Measurements from ENCODE around the gene SLC37A1. TPM values are rescaled to one million over a fixed set of nuclear protein-coding genes. Genes with fewer than 3 reads are reported as not detected.

Gene SLC37A1
- total RNA-seq, 6 experiments from 2014 or later, result not detected

GRCh38 chr21:42471716-42472330 lies 41.8 kb upstream of the SLC37A1 start:
- Mint-ChIP-seq H3K9me3 (peaks cover 49% of the 10 kb centered on the region), H3K27ac (no peak overlapping the region), H3K4me1 (ENCODE audit: low read depth) (no peaks in the 10 kb centered on the region), H3K4me3 (no peak overlapping the region), H3K27me3 (ENCODE audit: insufficient read depth) (peaks cover 4% of the 10 kb centered on the region), H3K36me3 (ENCODE audit: low read depth) (peaks cover 4% of the 10 kb centered on the region; the same call in 1 of the 2 replicates)
- TF ChIP-seq, protein P1, sequence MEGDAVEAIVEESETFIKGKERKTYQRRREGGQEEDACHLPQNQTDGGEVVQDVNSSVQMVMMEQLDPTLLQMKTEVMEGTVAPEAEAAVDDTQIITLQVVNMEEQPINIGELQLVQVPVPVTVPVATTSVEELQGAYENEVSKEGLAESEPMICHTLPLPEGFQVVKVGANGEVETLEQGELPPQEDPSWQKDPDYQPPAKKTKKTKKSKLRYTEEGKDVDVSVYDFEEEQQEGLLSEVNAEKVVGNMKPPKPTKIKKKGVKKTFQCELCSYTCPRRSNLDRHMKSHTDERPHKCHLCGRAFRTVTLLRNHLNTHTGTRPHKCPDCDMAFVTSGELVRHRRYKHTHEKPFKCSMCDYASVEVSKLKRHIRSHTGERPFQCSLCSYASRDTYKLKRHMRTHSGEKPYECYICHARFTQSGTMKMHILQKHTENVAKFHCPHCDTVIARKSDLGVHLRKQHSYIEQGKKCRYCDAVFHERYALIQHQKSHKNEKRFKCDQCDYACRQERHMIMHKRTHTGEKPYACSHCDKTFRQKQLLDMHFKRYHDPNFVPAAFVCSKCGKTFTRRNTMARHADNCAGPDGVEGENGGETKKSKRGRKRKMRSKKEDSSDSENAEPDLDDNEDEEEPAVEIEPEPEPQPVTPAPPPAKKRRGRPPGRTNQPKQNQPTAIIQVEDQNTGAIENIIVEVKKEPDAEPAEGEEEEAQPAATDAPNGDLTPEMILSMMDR (IDR thresholded peaks at IDR 0.05), result no peak
- DNase-seq, result no peak

GRCh38 chr21:42472521-42472920 lies 41.1 kb upstream of the SLC37A1 start:
- 0 out of 2 replicates have a peak, but pooled peaks cover 4% of the 10 kb centered on the region for H3K36me3 Mint-ChIP-seq (ENCODE audit: low read depth)
- no peak overlapping the region for H3K4me3 Mint-ChIP-seq
- TF ChIP-seq, protein P1 (IDR thresholded peaks at IDR 0.05), result no peak
- DNase-seq, result no peak
- H3K27ac Mint-ChIP-seq, result no peak overlapping the region
- peaks cover 45% of the 10 kb centered on the region for H3K9me3 Mint-ChIP-seq
- H3K27me3 Mint-ChIP-seq (ENCODE audit: insufficient read depth), result peaks cover 1% of the 10 kb centered on the region
- no peaks in the 10 kb centered on the region for H3K4me1 Mint-ChIP-seq (ENCODE audit: low read depth)

DNA sequence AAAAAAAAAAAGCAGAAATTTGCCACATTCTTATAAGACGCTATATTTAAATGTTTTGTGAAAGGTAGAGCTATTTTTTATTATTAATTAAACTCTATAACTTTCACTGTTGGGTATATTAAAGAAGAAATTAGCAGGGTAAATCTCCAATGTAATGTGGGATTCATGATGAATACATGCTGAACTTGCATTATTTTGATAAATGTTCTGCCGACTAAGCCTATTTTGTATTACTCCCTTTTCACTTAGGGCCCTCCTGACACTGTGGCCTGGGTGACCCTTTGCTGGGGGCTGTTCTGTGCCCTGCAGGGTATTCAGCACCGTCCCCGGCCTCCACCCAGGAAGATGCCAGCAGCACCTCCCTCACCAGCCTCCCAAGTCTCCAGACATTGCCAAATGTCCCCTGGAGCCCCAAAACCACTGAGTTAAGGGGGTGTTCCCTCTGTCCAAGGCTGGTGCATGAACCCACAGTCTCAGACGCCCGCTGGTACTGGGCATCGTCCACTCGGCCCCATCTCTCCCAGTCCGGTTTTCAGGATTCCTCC lies 40.1 kb upstream of the SLC37A1 start:
- TF ChIP-seq, protein P1 (IDR thresholded peaks at IDR 0.05), result no peak
- Mint-ChIP-seq H3K27me3 (ENCODE audit: insufficient read depth) (peaks cover 1% of the 10 kb centered on the region), H3K36me3 (ENCODE audit: low read depth) (0 out of 2 replicates have a peak, but pooled peaks cover 4% of the 10 kb centered on the region), H3K9me3 (peaks cover 43% of the 10 kb centered on the region), H3K4me1 (ENCODE audit: low read depth) (no peaks in the 10 kb centered on the region), H3K27ac (no peak overlapping the region), H3K4me3 (no peak overlapping the region)
- no peak for DNase-seq

DNA sequence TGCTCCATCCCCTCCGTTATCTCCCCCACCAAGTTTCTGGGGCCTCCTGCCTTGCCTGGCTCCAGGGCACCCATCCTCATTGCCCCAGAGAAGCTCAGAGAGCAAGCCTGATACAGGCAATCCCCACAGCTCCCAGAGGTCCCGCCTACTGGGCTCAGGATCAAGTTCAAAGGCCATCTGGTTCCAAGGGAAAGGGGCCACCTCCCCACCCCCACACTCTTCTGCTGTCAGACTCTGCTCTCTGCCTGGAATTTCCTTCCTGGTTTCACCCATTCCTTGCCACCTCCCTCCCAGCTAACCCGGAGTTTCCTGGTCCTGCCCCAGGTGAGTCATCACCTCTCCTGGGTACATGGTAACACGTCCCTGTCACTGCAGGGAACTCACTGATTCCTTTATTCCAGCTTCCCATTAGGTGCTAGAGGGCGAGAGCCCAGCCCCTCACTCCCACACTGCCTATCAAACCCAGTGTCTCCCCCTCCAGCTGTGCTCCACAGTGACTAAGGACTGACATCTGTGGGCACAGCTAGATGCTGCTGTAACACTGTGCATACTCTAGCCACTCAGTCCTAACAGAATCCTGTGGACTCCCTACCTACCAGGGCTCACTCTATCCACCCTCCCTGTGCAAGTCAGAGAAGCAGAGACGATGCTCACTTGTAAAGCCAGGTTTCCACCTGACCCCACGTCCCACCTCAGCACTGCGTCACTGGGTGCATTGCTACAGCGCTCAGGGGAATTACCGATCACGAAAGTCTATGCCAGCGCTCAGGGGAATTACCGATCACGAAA lies 39.4 kb upstream of the SLC37A1 start:
- no peak for DNase-seq
- Mint-ChIP-seq H3K27ac (no peak overlapping the region), H3K36me3 (ENCODE audit: low read depth) (0 out of 2 replicates have a peak, but pooled peaks cover 4% of the 10 kb centered on the region), H3K9me3 (peaks cover 43% of the 10 kb centered on the region), H3K27me3 (ENCODE audit: insufficient read depth) (peaks cover 1% of the 10 kb centered on the region), H3K4me1 (ENCODE audit: low read depth) (no peaks in the 10 kb centered on the region), H3K4me3 (no peak overlapping the region)
- TF ChIP-seq, protein P1 (IDR thresholded peaks at IDR 0.05), result no peak

DNA sequence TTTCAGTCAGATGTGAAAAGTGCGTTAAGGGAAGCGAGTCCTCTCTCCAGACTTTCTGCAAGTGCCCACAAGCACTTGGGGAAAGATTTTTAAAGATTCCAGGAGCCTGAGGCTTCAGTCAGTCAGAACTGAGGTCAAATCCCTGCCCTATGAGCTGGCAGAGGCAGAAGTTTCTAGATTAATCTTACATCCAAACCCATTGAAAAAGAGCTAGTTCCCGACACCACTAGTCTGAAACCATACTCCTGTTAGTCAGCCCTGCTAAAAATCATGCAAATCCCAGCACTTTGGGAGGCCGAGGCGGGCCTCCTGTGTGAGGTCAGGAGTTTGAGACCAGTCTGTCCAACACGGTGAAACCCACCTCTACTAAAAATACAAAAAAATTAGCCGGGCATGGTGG lies 38.6 kb upstream of the SLC37A1 start:
- Mint-ChIP-seq H3K27ac (no peak overlapping the region), H3K9me3 (peaks cover 48% of the 10 kb centered on the region), H3K27me3 (ENCODE audit: insufficient read depth) (peaks cover 1% of the 10 kb centered on the region), H3K4me3 (no peak overlapping the region), H3K4me1 (ENCODE audit: low read depth) (no peaks in the 10 kb centered on the region), H3K36me3 (ENCODE audit: low read depth) (0 out of 2 replicates have a peak, but pooled peaks cover 4% of the 10 kb centered on the region)
- TF ChIP-seq, protein P1 (IDR thresholded peaks at IDR 0.05), result no peak
- no peak for DNase-seq
